CD4-positive, alpha-beta T cell (primary cell): ENCODE data around the gene ZNF860. TPM values are rescaled to one million over a fixed set of nuclear protein-coding genes. Genes with fewer than 3 reads are reported as not detected.

Experiments used
- ATAC-seq: fragments of 200-7000 bp; cut with Tn5 transposase; one replicate; pipeline ENCODE4 v1.10.0; 2022; ENCODE audit warnings: mild to moderate bottlenecking; ENCODE audit not compliant: poor library complexity
- CTCF ChIA-PET: fragments of 350-600 bp; sonication (Branson Sonifier 250); formaldehyde crosslinking; loops from one replicate; lab custom pipeline; 2021; ENCODE audit warnings: antibody characterized with exemption, inconsistent platforms; lab: Charles Lee
- POLR2A ChIA-PET: fragments of 350-600 bp; sonication (Branson Sonifier 250); formaldehyde crosslinking; loops from one replicate; lab custom pipeline; 2021; ENCODE audit warnings: antibody characterized with exemption, inconsistent platforms; lab: Charles Lee
- DNase-seq, 14 experiments: peaks; one replicate each; pipeline ENCODE4 v3.0.0-alpha.2; 2013 to 2020; ENCODE audit warnings: mixed read lengths in 2 of 14
- H3K27ac ChIP-seq, 2 donors: one replicate each; pipeline versions ENCODE4 v1.5.1 to v1.7.0; 2013; ENCODE audit warnings: low read length in 2 of 2, low read depth in 1 of 2, mild to moderate bottlenecking in 1 of 2
- H3K27me3 ChIP-seq, 2 experiments: 1 replicate in 1 of 2; 2 replicates in 1 of 2; pipeline versions ENCODE4 v1.6.1 to v1.7.0; 2013; ENCODE audit warnings: low read length in 2 of 2, control low read depth in 1 of 2, mild to moderate bottlenecking in 1 of 2, moderate library complexity in 1 of 2; ENCODE audit not compliant: insufficient read depth in 2 of 2, control insufficient read depth in 1 of 2
- H3K36me3 ChIP-seq: one replicate; pipeline ENCODE4 v1.6.1; 2013; ENCODE audit warnings: low read length, control low read depth; ENCODE audit not compliant: insufficient read depth
- H3K4me1 ChIP-seq: one replicate; pipeline ENCODE4 v1.6.1; 2013; ENCODE audit warnings: low read length, control low read depth; ENCODE audit not compliant: insufficient read depth
- H3K4me3 ChIP-seq: one replicate; pipeline ENCODE4 v1.5.1; 2013; ENCODE audit warnings: mild to moderate bottlenecking, low read length, moderate library complexity
- H3K9me3 ChIP-seq, 2 experiments: 1 replicate in 1 of 2; 2 replicates in 1 of 2; pipeline versions ENCODE4 v1.6.1 to v1.7.0; 2013; ENCODE audit warnings: low read length in 2 of 2, mild to moderate bottlenecking in 2 of 2, control low read depth in 1 of 2, moderate library complexity in 1 of 2; ENCODE audit not compliant: control insufficient read depth in 1 of 2, insufficient read depth in 1 of 2
- H3K27ac Mint-ChIP-seq: one replicate; pipeline ENCODE4 v1.8.0; 2020; ENCODE audit warnings: mixed read lengths
- H3K27me3 Mint-ChIP-seq: one replicate; pipeline ENCODE4 v1.8.0; 2021; ENCODE audit warnings: mixed read lengths
- H3K36me3 Mint-ChIP-seq: one replicate; pipeline ENCODE4 v1.8.0; 2021; ENCODE audit warnings: low read depth, mixed read lengths
- H3K4me1 Mint-ChIP-seq: one replicate; pipeline ENCODE4 v1.8.0; 2021; ENCODE audit warnings: low read depth, mixed read lengths
- H3K4me3 Mint-ChIP-seq: one replicate; pipeline ENCODE4 v1.8.0; 2020; ENCODE audit warnings: mild to moderate bottlenecking, mixed read lengths
- H3K9me3 Mint-ChIP-seq: one replicate; pipeline ENCODE4 v1.8.0; 2020; ENCODE audit warnings: mixed read lengths
- CTCF ChIP-seq: fragments of 200-600 bp; IDR thresholded peaks from one replicate; pipeline ENCODE4 v1.8.0; 2022; ENCODE audit warnings: antibody characterized with exemption, mild to moderate bottlenecking
- intact Hi-C, 2 experiments: fragments of 100-400 bp; cut with DNase I in 1 of 2; cut with micrococcal nuclease in 1 of 2; formaldehyde crosslinking; loops; one replicate each; pipeline versions ENCODE4 v1.15.1 to v1.9.0; 2023 to 2025; cut with DNase I, micrococcal nuclease
- total RNA-seq, 174 experiments: library from RNA in 2 of 174; stranded (reverse) in 2 of 174; gene quantifications; one replicate each; pipeline ENCODE4 v1.2.3 and lab custom pipeline; 2021 to 2026

ZNF860 gene
- total RNA-seq, 2 experiments from 2014 or later = not detected

- Histone ChIP-seq H3K4me1 (no peaks in the 10 kb centered on the region), H3K27ac (no peak overlapping the region), H3K9me3 (no peaks in the 10 kb centered on the region), H3K27me3 (peaks cover 0 to 3% of the 10 kb centered on the region in 2 experiments), H3K36me3 (no peaks in the 10 kb centered on the region), H3K4me3 (no peak overlapping the region)
- peaks cover 19% of the 10 kb centered on the region for H3K27me3 Mint-ChIP-seq
- H3K9me3 Mint-ChIP-seq = no peaks in the 10 kb centered on the region
- DNase-seq = no peak
- CTCF ChIA-PET = no interaction called here
- no peaks in the 10 kb centered on the region for H3K36me3 Mint-ChIP-seq
- POLR2A ChIA-PET = no interaction called here
- ATAC-seq = no peak
- no peak for TF ChIP-seq CTCF
- intact Hi-C loops = no loop called here
- no peaks in the 10 kb centered on the region for H3K4me1 Mint-ChIP-seq
- H3K4me3 Mint-ChIP-seq = no peak overlapping the region
- H3K27ac Mint-ChIP-seq = no peak overlapping the region
Measured at GRCh38 chr3:31971607-31972006, 9.9 kb upstream of the ZNF860 start.

GRCh38 chr3:31973081-31973480, 8.5 kb upstream of the ZNF860 start:
- ChIA-PET POLR2A (no interaction called here), CTCF (no interaction called here)
- no peak overlapping the region for H3K27ac ChIP-seq
- Mint-ChIP-seq H3K27ac (no peak overlapping the region), H3K27me3 (peaks cover 31% of the 10 kb centered on the region), H3K4me3 (no peak overlapping the region), H3K36me3 (no peaks in the 10 kb centered on the region), H3K9me3 (no peaks in the 10 kb centered on the region), H3K4me1 (no peaks in the 10 kb centered on the region)
- no peaks in the 10 kb centered on the region for H3K36me3 ChIP-seq
- H3K4me3 ChIP-seq = no peak overlapping the region
- intact Hi-C loops = no loop called here
- no peak for TF ChIP-seq CTCF
- DNase-seq (no peak), ATAC-seq (no peak)
- H3K4me1 ChIP-seq = no peaks in the 10 kb centered on the region
- H3K27me3 ChIP-seq = peaks cover 0 to 7% of the 10 kb centered on the region in 2 experiments
- no peaks in the 10 kb centered on the region for H3K9me3 ChIP-seq

GRCh38 chr3:31973837-31974236, 7.7 kb upstream of the ZNF860 start:
- ChIA-PET POLR2A (no interaction called here), CTCF (no interaction called here)
- no peaks in the 10 kb centered on the region for H3K9me3 Mint-ChIP-seq
- no peak for TF ChIP-seq CTCF
- no peak overlapping the region for H3K4me3 Mint-ChIP-seq
- H3K4me1 ChIP-seq = no peaks in the 10 kb centered on the region
- H3K4me3 ChIP-seq = no peak overlapping the region
- H3K27ac ChIP-seq = no peak overlapping the region
- peaks cover 0 to 12% of the 10 kb centered on the region in 2 experiments for H3K27me3 ChIP-seq
- peaks cover 39% of the 10 kb centered on the region for H3K27me3 Mint-ChIP-seq
- H3K36me3 Mint-ChIP-seq = no peaks in the 10 kb centered on the region
- no peaks in the 10 kb centered on the region for H3K4me1 Mint-ChIP-seq
- DNase-seq (no peak), ATAC-seq (no peak)
- no peaks in the 10 kb centered on the region for H3K9me3 ChIP-seq
- intact Hi-C loops = no loop called here
- H3K27ac Mint-ChIP-seq = no peak overlapping the region
- H3K36me3 ChIP-seq = no peaks in the 10 kb centered on the region
